Measurements from ENCODE around the gene KCTD13.
"Not testable (repeated sequence)": the region's sequence is repeated elsewhere in the genome, so short reads cannot be mapped to it uniquely, and the experiment has no call there.

The KCTD13 gene

DNA sequence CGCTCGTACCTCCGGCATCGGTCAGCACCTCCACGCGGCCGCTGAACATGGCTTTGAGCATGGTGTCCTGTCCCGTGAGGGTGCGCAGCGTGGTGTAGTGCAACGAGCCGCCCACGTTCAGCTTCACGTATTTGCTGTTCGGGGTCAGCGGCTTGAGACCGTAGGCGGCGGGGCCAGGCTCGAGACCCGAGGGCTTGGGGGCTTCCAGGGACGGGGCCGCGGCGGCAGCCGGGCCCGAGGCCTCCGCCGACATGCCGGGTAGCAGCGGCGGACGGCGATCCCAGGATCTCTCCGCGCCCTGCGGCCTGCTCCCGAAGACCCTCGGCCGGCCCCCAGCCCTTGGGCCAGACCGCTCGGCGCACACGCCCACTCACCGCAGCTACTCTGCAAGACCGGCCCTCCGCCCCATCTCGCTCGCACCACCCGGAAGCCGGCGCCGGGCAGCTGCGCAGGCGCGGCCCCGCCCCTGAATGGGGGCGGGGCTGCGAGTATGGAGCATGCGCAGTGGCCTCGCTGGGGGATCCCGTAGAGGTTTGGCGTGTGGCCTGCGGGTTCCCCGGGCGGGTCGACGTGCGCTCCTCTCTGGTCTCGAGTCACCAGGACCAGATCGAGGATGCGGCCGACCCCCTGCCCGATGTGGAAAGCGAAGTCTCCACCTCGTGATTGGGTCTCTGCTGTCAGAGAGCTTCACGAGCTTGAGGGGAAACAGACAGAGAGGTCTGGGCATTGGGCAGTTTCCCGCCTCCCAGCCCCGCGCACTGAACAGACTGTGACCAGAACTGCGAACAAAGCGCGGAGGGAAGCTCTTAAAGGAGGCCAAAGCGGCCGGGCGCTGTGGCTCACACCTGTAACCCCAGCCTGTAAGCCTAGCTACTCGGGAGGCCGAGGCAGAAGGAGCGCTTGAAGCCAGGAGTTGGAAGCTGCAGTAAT lies at the start of gene KCTD13:
Gene KCTD13, minus strand, starts transcription at position 446 of the 930 bp plus-strand sequence. Its CDS starts 193 bp downstream, at position 253.
- DNase-seq (ENCODE audit: low read depth) = peak; percentile 83

DNA sequence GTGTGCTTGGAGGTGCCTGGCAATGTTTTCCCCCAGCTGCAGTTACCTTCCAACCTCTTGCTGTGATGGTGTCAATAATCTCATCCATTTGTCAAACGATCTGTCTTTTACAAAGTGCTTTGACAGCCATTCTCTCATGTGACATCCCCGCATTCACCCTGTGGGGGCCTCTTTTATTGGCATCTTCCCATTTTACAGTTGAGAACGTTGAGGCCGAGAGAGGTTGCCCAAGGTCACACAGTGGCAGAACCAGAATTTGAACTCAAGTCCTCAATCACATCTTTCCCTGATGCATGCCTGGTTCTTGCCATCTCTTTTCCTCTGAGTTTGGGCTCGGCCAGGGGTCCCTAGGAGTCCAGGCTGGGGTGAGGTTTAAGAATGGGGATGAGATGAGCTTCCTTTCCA lies 49.1 kb upstream of the KCTD13 start:
- no peak for DNase-seq (ENCODE audit: low read depth)

GRCh38 chr16:29974291-29975133 lies 48.5 kb upstream of the KCTD13 start:
- no peak for DNase-seq (ENCODE audit: low read depth)

GRCh38 chr16:29973384-29974246 lies 47.6 kb upstream of the KCTD13 start, which contains the start of gene TAOK2:
Gene TAOK2 (plus strand): TSS chr16:29973868. CDS start chr16:29977773, 3,905 bp downstream.
- peak; percentile 83 for DNase-seq (ENCODE audit: low read depth)

DNA sequence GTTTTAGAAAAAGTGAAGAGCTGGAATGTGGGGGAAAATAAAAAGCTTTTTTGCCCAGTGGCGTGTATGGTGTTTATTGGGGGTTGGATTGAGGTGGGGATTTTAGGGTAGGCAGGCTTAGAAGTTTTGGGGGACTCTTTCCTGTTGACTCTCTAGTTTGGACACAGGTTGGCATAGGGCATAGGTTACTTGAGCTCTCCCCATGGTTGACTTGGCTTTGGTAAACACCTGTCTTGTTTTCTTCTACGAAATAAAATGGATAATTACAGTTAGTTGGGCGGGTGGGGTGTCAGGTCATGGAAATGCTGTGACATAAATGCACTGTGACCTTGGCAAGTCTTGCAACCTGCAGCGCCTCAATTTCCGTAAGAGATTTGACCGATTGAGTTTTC lies 47.0 kb upstream of the KCTD13 start:
- DNase-seq (ENCODE audit: low read depth) = no peak

GRCh38 chr16:29972500-29972899 lies 46.5 kb upstream of the KCTD13 start:
- no peak for DNase-seq (ENCODE audit: low read depth)

- no peak for DNase-seq (ENCODE audit: low read depth)
Measured at GRCh38 chr16:29971304-29971703, 45.3 kb upstream of the KCTD13 start.

DNA sequence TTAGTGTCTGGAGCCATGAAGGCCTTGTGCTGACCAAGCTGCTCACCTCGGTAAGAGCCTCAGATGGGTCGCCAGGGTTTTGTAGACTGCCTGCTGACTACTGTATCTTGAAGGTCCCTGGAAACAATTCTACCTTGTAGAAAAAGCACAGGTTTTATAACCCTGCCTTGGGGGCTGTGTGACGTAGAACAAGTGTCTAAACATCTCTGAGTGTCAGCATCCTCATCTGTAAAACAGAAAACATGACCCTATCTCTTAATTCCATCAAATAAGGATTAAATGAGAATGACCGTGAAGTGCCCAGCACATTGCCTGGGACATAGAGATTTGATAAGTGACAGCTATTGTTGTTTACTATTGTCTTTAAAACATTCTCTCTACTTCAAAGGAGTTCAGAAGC lies 42.2 kb upstream of the KCTD13 start:
- DNase-seq (ENCODE audit: low read depth) = no peak

GRCh38 chr16:29963021-29963743 lies 37.2 kb upstream of the KCTD13 start:
- DNase-seq (ENCODE audit: low read depth) = no peak

DNA sequence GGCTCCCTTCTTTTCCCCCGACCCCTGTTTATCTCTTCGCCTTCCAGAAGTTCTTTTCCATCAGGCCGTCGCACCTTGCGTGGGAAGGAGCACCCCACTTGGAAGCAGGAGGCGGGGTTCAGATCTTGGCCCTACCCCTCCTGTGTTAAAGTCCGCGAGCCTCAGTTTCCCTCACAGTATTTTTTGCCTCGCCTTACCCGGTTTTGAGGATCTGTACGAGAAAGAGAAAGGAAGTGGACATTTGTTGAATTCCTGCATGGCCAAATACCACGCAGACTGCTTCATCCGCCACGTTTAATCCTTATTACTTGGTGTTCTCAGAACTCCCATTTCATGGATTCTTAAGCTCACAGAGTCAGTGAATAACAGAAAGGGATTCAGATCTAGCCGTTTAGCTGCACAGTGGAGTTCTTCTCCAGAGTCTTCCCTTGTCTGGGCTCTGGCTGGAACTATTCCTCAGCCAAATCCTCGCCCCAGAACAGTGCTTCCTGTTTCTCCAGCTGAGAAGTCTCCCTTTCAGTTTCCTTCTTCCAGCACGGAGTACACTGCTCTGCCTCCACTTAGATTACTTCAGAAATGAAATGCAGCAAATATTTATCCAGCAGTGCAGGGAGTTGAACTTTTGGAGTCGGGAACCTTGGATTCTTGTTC lies 36.4 kb upstream of the KCTD13 start:
- DNase-seq (ENCODE audit: low read depth) = no peak

- DNase-seq (ENCODE audit: low read depth) = peak; percentile 84
Measured at GRCh38 chr16:29961479-29962343, 35.7 kb upstream of the KCTD13 start, which contains the start of gene TMEM219. Gene TMEM219 (plus strand): TSS chr16:29962079. CDS start chr16:29963144, 1,065 bp downstream.

- no peak for DNase-seq (ENCODE audit: low read depth)
Measured at GRCh38 chr16:29961127-29961478, 35.1 kb upstream of the KCTD13 start.

GRCh38 chr16:29959821-29960220 lies 33.8 kb upstream of the KCTD13 start:
- not testable (repeated sequence) for DNase-seq (ENCODE audit: low read depth)

GRCh38 chr16:29959293-29959692 lies 33.3 kb upstream of the KCTD13 start:
- DNase-seq (ENCODE audit: low read depth) = no peak

- DNase-seq (ENCODE audit: low read depth) = no peak
Measured at GRCh38 chr16:29958756-29959155, 32.7 kb upstream of the KCTD13 start.

GRCh38 chr16:29951625-29952365 lies 25.8 kb upstream of the KCTD13 start:
- no peak for DNase-seq (ENCODE audit: low read depth)

GRCh38 chr16:29950806-29951461 lies 24.9 kb upstream of the KCTD13 start:
- DNase-seq (ENCODE audit: low read depth) = no peak

- DNase-seq (ENCODE audit: low read depth) = no peak
Measured at GRCh38 chr16:29947897-29948296, 21.9 kb upstream of the KCTD13 start.

All from stimulated activated CD8-positive, alpha-beta memory T cell treated with anti-CD3 and anti-CD28 coated beads, Interleukin-12 subunit alpha, Interleukin-12 subunit beta, amount 100 ng/mL, for 1 hour (primary cell).